Lower leg skin (tissue), 3 donors: ENCODE data around the gene C2.

Experiments used
- POLR2A ChIP-seq, 2 donors: fragments of 450-650 bp; IDR thresholded peaks; one replicate each; pipeline ENCODE4 v1.6.1; 2016 to 2017; ENCODE audit warnings: antibody characterized with exemption in 2 of 2, mild to moderate bottlenecking in 1 of 2, moderate library complexity in 1 of 2
- TF ChIP-seq, protein P1 (sequence below), 3 donors: fragments of 450-650 bp; IDR thresholded peaks; one replicate each; pipeline ENCODE4 v1.5.1; 2016; ENCODE audit warnings: antibody characterized with exemption in 3 of 3, mild to moderate bottlenecking in 3 of 3, moderate library complexity in 2 of 3

DNA sequence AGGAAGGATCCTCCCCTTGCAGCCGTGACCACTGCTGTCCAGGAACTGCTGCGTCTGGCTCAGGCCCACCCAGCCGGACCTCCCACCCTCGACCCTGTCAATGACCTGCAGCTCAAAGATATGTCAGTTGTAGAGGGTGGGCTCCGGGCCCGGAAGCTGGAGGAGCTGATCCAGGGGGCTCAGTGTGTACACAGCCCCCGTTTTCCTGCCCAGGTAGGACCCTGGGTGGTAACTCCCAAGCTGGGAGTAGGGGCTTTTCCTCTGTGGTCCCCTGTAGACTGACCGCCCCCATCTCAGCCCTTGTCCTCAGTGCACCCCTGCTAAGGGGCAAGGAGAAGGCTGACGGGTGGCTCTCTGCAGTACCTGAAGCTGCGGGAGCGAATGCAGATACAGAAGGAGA, 40.8 kb downstream of the C2 start:
- TF ChIP-seq, protein P1, sequence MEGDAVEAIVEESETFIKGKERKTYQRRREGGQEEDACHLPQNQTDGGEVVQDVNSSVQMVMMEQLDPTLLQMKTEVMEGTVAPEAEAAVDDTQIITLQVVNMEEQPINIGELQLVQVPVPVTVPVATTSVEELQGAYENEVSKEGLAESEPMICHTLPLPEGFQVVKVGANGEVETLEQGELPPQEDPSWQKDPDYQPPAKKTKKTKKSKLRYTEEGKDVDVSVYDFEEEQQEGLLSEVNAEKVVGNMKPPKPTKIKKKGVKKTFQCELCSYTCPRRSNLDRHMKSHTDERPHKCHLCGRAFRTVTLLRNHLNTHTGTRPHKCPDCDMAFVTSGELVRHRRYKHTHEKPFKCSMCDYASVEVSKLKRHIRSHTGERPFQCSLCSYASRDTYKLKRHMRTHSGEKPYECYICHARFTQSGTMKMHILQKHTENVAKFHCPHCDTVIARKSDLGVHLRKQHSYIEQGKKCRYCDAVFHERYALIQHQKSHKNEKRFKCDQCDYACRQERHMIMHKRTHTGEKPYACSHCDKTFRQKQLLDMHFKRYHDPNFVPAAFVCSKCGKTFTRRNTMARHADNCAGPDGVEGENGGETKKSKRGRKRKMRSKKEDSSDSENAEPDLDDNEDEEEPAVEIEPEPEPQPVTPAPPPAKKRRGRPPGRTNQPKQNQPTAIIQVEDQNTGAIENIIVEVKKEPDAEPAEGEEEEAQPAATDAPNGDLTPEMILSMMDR (IDR thresholded peaks at IDR 0.05), result no peak
- TF ChIP-seq POLR2A (IDR thresholded peaks at IDR 0.05), result no peak
